Measurements from ENCODE around the gene GRID2.
"Not testable (repeated sequence)": the region's sequence is repeated elsewhere in the genome, so short reads cannot be mapped to it uniquely, and the experiment has no call there.

The GRID2 gene

DNA sequence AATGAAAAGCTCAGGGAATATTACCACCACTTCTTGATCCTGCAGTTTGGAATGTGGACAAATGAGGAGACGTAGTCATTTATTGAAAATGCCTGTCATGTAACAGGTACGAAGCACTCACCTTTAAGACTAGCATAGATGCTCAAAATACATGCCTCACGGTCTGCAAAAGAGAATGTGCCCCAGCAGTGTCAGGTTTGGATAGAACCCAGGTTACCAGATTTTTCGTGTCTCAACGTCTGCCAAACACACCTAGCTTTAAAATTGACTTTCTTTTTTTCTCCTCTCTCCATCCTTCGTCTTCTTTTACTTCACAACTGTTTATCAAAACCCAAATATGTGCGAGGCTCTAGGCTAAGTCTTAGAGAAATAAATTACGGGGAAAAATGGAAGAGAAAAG lies 918.0 kb downstream of the GRID2 start:
- no peak for DNase-seq

- no peak for DNase-seq
Measured at GRCh38 chr4:93228021-93228420, 924.3 kb downstream of the GRID2 start.

DNA sequence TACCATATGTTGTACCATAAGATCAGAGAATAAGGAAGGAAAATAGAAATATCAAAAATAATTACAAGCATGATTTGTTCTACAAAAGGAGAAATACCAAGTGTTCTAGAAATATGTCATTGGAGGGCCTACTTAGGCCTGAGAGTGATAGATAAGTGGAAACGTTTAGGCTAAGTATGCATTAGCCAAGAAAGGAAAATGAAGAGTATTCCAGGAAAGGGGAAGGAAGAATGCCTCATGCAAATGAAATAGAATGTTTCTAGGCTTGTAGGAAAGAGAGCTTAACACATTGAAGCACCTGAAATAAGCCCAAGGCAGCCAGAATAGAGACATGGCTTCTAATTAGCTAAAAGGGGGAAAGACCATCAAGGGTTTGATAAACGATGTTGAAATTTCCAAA lies 929.1 kb downstream of the GRID2 start:
- no peak for DNase-seq

- no peak for DNase-seq
Measured at GRCh38 chr4:93237521-93237920, 933.8 kb downstream of the GRID2 start.

GRCh38 chr4:93243262-93243661 lies 939.5 kb downstream of the GRID2 start:
- no peak for DNase-seq

- DNase-seq = no peak
Measured at GRCh38 chr4:93261207-93261606, 957.4 kb downstream of the GRID2 start.

DNA sequence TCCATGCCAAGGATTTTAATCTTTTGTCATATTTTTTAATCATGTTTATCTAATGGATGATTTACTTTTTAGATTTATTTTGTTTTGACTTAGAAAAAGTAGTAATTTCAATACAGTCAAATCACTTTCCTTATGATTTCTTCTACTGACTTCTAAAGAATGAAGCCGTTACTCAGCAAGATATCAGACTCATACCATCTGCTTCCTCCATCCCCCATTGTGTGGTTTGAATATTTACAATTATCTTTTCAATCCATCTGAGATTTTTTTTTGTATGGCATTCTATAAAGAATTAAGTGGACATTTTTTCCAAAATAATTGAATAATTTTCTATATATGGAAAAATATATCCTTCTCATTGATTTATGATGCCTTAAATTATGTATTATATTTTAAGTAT lies 959.4 kb downstream of the GRID2 start:
- no peak for DNase-seq

- no peak for DNase-seq
Measured at GRCh38 chr4:93267747-93268146, 964.0 kb downstream of the GRID2 start.

- no peak for DNase-seq
Measured at GRCh38 chr4:93285346-93285745, 981.6 kb downstream of the GRID2 start.

DNA sequence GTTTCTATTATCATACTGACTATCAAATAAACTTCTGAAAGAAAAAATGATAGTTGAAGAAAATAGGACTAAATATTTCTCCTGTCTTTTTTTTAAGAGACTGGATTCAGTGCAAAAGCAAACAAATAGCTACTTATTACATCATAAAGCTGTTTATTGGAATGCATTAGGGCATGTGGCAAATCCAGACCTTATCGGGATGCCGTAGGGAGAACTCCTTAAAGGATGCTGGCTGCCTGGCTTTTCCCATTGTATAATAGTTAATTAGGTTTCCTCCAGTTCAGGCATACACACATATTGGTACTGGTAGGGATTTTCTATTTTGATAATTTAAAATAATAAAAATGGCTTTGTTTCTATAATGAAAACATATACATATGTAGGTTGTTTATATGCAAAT lies 985.5 kb downstream of the GRID2 start:
- DNase-seq = no peak

GRCh38 chr4:93289831-93290230 lies 986.1 kb downstream of the GRID2 start:
- no peak for DNase-seq

GRCh38 chr4:93299118-93299517 lies 995.4 kb downstream of the GRID2 start:
- DNase-seq = no peak

GRCh38 chr4:93300780-93301555 lies 997.2 kb downstream of the GRID2 start:
- not testable (repeated sequence) for DNase-seq

DNA sequence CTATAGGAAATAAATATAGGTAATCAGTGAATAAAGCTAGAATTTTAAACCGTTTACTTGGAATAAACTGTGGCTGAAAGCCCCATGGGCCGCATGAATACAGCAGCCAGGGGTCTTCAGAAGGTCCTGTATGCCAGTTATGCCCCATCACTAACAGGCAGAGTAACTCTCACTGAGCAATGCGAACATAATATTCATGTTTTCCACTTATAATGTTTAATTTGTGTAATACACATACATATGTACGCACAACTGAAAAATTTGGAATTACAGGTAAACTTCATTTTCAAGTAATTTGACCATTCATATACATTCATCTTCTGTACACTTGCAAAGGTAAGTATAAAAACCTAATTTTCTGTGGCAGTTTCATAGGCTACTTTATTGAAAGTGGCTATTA lies 998.5 kb downstream of the GRID2 start:
- no peak for DNase-seq

- no peak for DNase-seq
Measured at GRCh38 chr4:93303440-93303839, 999.7 kb downstream of the GRID2 start.

- DNase-seq = no peak
Measured at GRCh38 chr4:93312299-93312698, 1008.5 kb downstream of the GRID2 start.

DNA sequence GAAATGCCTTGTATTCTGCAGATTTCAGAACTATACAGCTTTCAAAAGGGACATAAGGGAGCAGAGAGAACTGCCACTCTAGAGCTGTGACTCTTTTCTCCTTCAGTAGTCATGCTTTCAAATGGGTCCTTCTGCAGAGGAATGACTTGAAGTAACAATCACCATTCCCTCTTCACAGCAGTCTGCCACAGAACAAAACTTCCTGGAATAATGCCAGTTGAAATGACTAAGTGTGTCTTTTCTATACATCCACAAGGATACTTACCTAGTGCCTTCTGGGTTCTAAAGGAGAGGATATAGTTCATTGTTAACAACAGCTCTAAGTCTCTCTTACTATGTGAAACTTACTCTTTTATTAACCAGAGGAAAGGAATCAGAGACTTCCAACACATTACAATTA lies 1009.4 kb downstream of the GRID2 start:
- no peak for DNase-seq

GRCh38 chr4:93317057-93317456 lies 1013.3 kb downstream of the GRID2 start:
- DNase-seq = no peak

GRCh38 chr4:93317561-93317960 lies 1013.8 kb downstream of the GRID2 start:
- DNase-seq = no peak

- DNase-seq = no peak
Measured at GRCh38 chr4:93319041-93319440, 1015.3 kb downstream of the GRID2 start.

DNA sequence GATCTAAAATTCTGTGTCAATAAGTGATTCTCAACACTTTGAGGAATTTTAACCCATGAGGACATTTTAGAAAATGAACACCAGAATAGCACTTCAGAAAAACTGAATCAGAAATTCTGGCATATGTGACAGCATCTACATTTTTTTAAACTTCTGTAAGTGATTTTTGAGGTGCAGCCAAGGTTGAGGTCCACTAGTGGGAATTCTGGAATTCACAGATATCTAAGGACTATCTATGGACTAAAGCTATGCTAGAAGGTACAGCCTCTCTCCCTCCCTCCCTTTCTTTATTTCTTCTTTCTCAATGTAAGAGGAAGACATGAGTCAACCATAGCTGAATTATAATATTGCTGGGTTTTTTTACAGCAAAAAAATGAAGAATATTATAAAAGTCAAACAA lies 1016.6 kb downstream of the GRID2 start:
- no peak for DNase-seq

DNA sequence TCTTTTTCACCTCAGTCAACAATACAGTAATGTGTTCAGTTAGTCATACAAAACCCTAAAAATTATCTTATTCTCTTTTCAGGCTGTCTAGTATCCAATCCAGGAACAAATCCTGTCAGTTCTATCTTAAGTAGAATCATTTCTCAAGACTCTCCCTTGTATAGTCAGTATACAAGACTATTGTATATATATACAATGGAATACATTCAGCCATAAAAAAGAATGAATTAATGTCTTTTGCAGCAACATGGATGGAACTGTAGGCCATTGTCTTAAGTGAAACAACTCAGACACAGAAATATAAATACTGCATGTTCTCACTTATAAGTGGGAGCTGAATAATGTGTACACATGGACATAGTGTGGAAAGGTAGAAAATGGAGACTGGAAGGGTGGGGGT lies 1023.6 kb downstream of the GRID2 start:
- no peak for DNase-seq

GRCh38 chr4:93334003-93334402 lies 1030.2 kb downstream of the GRID2 start:
- no peak for DNase-seq

GRCh38 chr4:93337196-93337595 lies 1033.4 kb downstream of the GRID2 start:
- DNase-seq = no peak

DNA sequence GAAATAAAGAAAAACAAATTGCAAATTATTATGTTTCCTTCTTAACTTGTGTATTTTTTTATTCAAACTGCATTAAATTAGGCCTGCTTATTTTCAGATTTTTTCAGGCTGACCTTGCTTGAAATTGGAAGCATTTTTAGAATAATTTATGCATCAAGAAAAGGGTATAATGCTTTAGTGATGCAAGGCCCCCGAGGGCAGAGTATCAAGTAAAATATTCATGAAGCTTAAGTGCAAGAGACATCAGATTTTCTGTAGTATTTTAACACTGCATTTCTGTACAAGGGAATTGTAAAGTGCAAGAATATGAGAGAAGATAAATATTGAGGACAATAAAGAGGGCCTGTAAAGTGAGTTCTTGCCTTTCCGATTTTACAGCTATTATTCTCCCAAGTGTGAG lies 1039.0 kb downstream of the GRID2 start:
- no peak for DNase-seq

Data from CD4-positive, alpha-beta T cell treated with Interleukin-1 beta for 1 hour (primary cell).